Astrocyte of the spinal cord (primary cell): ENCODE results near the gene SELENOF.
A peak's percentile ranks its signal among the peaks of the same experiment; 100 is the strongest.
"Not testable (repeated sequence)": the region's sequence is repeated elsewhere in the genome, so short reads cannot be mapped to it uniquely, and the experiment has no call there.

Source experiments
- DNase-seq: peaks from one replicate; pipeline ENCODE4 v3.0.0; 2011; ENCODE audit warnings: low read depth, low spot score
- H3K4me3 ChIP-seq: 2 replicates; pipeline ENCODE4 v1.5.1; 2011; ENCODE audit warnings: low read depth, mild to moderate bottlenecking, low read length, moderate library complexity
- CTCF ChIP-seq: IDR thresholded peaks from 2 replicates; pipeline ENCODE4 v1.5.1; 2012; ENCODE audit warnings: low read depth, mild to moderate bottlenecking, low read length, inconsistent platforms
- in situ Hi-C: cut with HindIII; loops from 2 replicates; pipeline ENCODE4 v1.10.0; 2017; ENCODE audit warnings: low sequenced_read_pairs

Gene SELENOF

GRCh38 chr1:86914601-86914997 is 673 bp upstream of the SELENOF start, which contains the start of gene HS2ST1:
Gene HS2ST1, plus strand, starts transcription at chr1:86914635.
- TF ChIP-seq CTCF = no peak
- peak within 1 kb of the TSS; percentile 95 for H3K4me3 ChIP-seq
- in situ Hi-C loops = loop anchor here (10.0 kb wide), 1 partner anchor 50 kb away; no protein-coding TSS in a partner anchor
- no peak for DNase-seq

DNA sequence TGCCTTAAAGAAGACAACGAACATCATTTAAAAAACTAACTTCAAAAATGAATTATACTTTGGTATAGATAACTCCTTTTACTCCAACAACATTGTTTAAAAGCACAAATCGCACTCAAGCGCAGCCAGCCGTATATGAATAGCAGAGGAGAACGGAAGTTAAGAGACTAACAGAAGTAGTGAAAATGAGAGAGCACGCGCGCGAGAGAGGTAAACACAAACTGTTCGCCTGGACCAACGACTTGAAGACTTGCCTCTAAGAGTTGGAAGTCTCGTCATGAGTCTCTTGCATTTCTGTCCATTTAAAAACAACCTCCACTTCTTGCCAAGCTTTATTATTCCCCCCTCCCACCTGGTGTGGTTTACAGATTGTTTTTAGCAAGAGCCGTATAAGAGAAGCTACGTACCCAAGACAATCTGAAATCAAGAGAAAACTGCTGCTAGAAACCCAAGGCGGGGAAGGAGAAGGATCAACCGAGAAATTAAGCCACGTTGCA is 479 bp downstream of the SELENOF start:
- in situ Hi-C loops = loop anchor here (10.0 kb wide), 1 partner anchor 49 kb away; no protein-coding TSS in a partner anchor
- TF ChIP-seq CTCF = no peak
- peak overlapping the region; percentile 95 for H3K4me3 ChIP-seq
- DNase-seq = peak; percentile 63

- DNase-seq = no peak
- H3K4me3 ChIP-seq = peak overlapping the region; percentile 95
- in situ Hi-C loops = loop anchor here (10.0 kb wide), 1 partner anchor 48 kb away; no protein-coding TSS in a partner anchor
- no peak for TF ChIP-seq CTCF
These were observed 1.5 kb downstream of the SELENOF start for GRCh38 chr1:86912281-86912900.

DNA sequence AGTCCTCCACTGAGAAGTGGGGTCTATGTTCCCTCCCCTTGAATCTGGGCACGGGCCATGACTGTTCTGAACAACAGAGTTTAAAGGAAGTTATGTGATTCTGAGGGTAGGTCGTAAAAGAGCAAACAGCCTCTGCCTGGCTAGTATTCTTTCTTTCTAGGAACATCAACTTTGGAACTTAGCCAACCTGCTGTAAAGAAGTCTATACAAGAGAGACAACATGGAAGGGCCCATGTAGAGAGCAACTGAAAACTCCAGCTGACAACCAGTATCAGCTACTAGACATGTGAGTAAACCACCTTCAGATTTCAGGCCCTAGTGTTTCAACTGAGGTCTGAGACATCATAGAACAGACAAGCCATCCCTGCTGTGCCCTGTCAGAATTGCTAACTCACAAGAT is 7.5 kb downstream of the SELENOF start:
- no peak for TF ChIP-seq CTCF
- no peak overlapping the region for H3K4me3 ChIP-seq
- in situ Hi-C loops = no loop called here
- peak; percentile 10 for DNase-seq

- TF ChIP-seq CTCF = no peak
- no peak for DNase-seq
- no peak overlapping the region for H3K4me3 ChIP-seq
- in situ Hi-C loops = no loop called here
These were observed 8.1 kb downstream of the SELENOF start for GRCh38 chr1:86905875-86906274.

GRCh38 chr1:86899401-86899800 is 14.5 kb downstream of the SELENOF start:
- DNase-seq, H3K4me3 ChIP-seq, in situ Hi-C loops: not testable (repeated sequence)

- no peak for TF ChIP-seq CTCF
- no peak for DNase-seq
- no peak overlapping the region for H3K4me3 ChIP-seq
- in situ Hi-C loops = no loop called here
These were observed 25.6 kb downstream of the SELENOF start for GRCh38 chr1:86888327-86888726.
